Natural killer cell (primary cell): ENCODE results near the gene IL17RE. TPM values are rescaled to one million over a fixed set of nuclear protein-coding genes. Genes with fewer than 3 reads are reported as not detected.
A peak's percentile ranks its signal among the peaks of the same experiment; 100 is the strongest.

Experiments used
- ATAC-seq, 3 donors: fragments of 150-1000 bp in 2 of 3; fragments of 200-7000 bp in 1 of 3; cut with Tn5 transposase; 1 replicate in 1 of 3; 2 replicates in 2 of 3; pipeline ENCODE4 v1.10.0; 2021; ENCODE audit warnings: mild to moderate bottlenecking in 2 of 3, moderate library complexity in 2 of 3
- DNase-seq, 2 donors: peaks; one replicate each; pipeline versions ENCODE4 v3.0.0 to v3.0.0-alpha.2; 2013 to 2021; ENCODE audit warnings: mixed read lengths in 1 of 2
- H3K27ac ChIP-seq: one replicate; pipeline ENCODE4 v1.5.1; 2013; ENCODE audit warnings: mild to moderate bottlenecking, low read length
- H3K27me3 ChIP-seq: one replicate; pipeline ENCODE4 v1.6.1; 2013; ENCODE audit warnings: low read length; ENCODE audit not compliant: control insufficient read depth, insufficient read depth
- H3K36me3 ChIP-seq: one replicate; pipeline ENCODE4 v1.6.1; 2013; ENCODE audit warnings: low read length; ENCODE audit not compliant: control insufficient read depth, insufficient read depth
- H3K4me1 ChIP-seq: one replicate; pipeline ENCODE4 v1.6.1; 2013; ENCODE audit warnings: low read length; ENCODE audit not compliant: control insufficient read depth, insufficient read depth
- H3K4me3 ChIP-seq: one replicate; pipeline ENCODE4 v1.5.1; 2013; ENCODE audit warnings: low read length
- H3K9me3 ChIP-seq: one replicate; pipeline ENCODE4 v1.6.1; 2013; ENCODE audit warnings: low read length; ENCODE audit not compliant: control insufficient read depth, insufficient read depth
- H3K27ac Mint-ChIP-seq, 2 donors: one replicate each; pipeline ENCODE4 v1.8.0; 2022; ENCODE audit warnings: mild to moderate bottlenecking in 2 of 2, mixed read lengths in 2 of 2, moderate library complexity in 1 of 2
- H3K27me3 Mint-ChIP-seq, 2 donors: one replicate each; pipeline ENCODE4 v1.8.0; 2022; ENCODE audit warnings: low read depth in 2 of 2, mixed read lengths in 2 of 2
- H3K36me3 Mint-ChIP-seq: one replicate; pipeline ENCODE4 v1.8.0; 2022; ENCODE audit warnings: mixed read lengths
- H3K4me1 Mint-ChIP-seq, 2 donors: one replicate each; pipeline ENCODE4 v1.8.0; 2022; ENCODE audit warnings: mixed read lengths in 2 of 2
- H3K4me3 Mint-ChIP-seq: one replicate; pipeline ENCODE4 v1.8.0; 2022; ENCODE audit warnings: mild to moderate bottlenecking, moderate library complexity, mixed read lengths
- H3K9me3 Mint-ChIP-seq, 2 donors: one replicate each; pipeline ENCODE4 v1.8.0; 2022; ENCODE audit warnings: mixed read lengths in 2 of 2
- CTCF ChIP-seq: fragments of 200-600 bp; IDR thresholded peaks from one replicate; pipeline ENCODE4 v1.8.0; 2022; ENCODE audit warnings: antibody characterized with exemption
- WGBS: methylation state at CpG from one replicate; pipeline ENCODE4 v1.1.7; 2013; ENCODE audit warnings: missing lambda C conversion rate; ENCODE audit not compliant: insufficient coverage; 5-methylcytosine and 5-hydroxymethylcytosine counted together
- intact Hi-C: fragments of 100-400 bp; cut with micrococcal nuclease; formaldehyde crosslinking; loops from one replicate; pipeline ENCODE4 v1.14.2; 2022
- total RNA-seq, 4 donors: library from RNA; stranded (reverse); fragments of 120-200 nt in 1 of 4; gene quantifications; one replicate each; pipeline versions ENCODE4 v1.2.3 to v1.2.4, GENCODE V29; 2013 to 2022

The IL17RE gene
- total RNA-seq, 3 donors from 2014 or later (not counting 1 experiment from before 2014, with no cell fraction given): 0.28 to 2.5 (median 1.5) TPM

DNA sequence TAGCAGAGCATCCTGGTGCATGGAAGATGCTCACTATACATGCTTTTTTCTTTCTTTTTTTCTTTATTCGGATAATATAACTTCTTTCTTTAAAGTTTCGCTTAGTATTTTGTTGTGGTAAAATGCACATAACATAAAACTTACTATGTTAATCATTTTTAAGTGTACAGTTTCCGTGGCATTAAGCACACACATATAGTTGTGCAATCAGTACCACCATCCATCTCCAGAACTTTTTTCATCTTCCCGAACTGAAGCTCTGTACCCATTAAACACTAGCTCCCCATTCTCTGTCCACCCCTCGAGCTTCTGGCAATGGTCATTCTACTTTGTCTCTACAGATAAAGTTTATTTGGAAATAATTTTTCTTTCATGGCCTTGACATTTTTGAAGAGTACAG lies 13.2 kb upstream of the IL17RE start:
- peaks cover 11% of the 10 kb centered on the region for H3K36me3 ChIP-seq
- H3K4me3 ChIP-seq: no peak overlapping the region
- no peaks in the 10 kb centered on the region for H3K9me3 ChIP-seq
- no peak for ATAC-seq
- no peak for DNase-seq
- H3K4me1 Mint-ChIP-seq: peaks cover 31 to 45% of the 10 kb centered on the region in 2 donors
- H3K9me3 Mint-ChIP-seq: no peaks in the 10 kb centered on the region
- peaks cover 17% of the 10 kb centered on the region for H3K4me1 ChIP-seq
- no peaks in the 10 kb centered on the region for H3K27me3 ChIP-seq
- whole genome bisulfite sequencing: 82% methylated on average over 3 of the region's 5 CpGs
- TF ChIP-seq CTCF: no peak
- peak overlapping the region; percentile 99 for H3K4me3 Mint-ChIP-seq
- no peak overlapping the region for H3K27ac ChIP-seq
- peaks cover 6% of the 10 kb centered on the region for H3K36me3 Mint-ChIP-seq
- intact Hi-C loops: no loop called here
- H3K27ac Mint-ChIP-seq: peak overlapping the region in 1 of 2 donors; percentile 98
- H3K27me3 Mint-ChIP-seq: no peaks in the 10 kb centered on the region

DNA sequence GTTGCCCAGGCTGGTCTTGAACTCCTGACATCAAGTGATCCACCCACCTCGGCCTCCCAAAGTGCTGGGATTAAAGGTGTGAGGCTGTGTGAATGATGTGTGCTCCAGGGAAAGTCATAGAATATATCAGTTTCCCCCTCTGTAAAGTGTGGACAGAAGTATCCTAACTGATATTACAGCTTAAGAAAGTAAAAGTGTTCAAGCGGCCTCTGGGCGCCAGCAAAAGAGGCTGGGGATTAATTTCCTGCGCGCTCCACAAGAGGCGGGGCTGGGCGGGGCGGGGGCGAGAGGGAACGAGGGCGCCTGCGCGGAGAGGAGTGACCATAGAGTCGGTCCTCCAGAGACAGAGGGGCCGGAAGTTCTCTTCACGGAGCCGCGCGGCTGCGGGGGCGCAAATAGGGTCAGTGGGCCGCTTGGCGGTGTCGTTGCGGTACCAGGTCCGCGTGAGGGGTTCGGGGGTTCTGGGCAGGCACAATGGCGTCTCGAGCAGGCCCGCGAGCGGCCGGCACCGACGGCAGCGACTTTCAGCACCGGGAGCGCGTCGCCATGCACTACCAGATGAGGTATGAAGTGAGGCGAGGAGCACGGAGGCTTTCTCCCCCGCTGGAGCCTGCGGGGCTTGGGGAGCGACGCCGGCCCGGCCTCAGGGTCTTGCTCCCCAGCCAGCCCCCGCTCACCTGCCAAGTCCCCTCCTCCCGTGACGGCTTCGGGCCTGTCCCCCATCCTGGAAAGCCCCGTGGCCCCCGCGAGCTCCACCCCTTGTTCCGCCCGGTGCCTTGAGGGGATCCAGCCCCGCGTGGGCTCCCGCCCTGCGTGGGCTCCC lies 12.2 kb upstream of the IL17RE start, which contains the start of gene JAGN1:
JAGN1 (plus strand) TSS at position 362 of the 823 bp plus-strand sequence; CDS start at position 475, 113 bp downstream.
- TF ChIP-seq CTCF: no peak
- Mint-ChIP-seq H3K9me3 (no peaks in the 10 kb centered on the region), H3K27me3 (no peaks in the 10 kb centered on the region), H3K4me3 (peak within 1 kb of the TSS; percentile 99), H3K27ac (peak within 1 kb of the TSS; percentile 98 to 100), H3K36me3 (peaks cover 6% of the 10 kb centered on the region), H3K4me1 (peaks cover 37 to 50% of the 10 kb centered on the region in 2 donors)
- H3K4me1 ChIP-seq: peaks cover 17% of the 10 kb centered on the region
- DNase-seq (peak; percentile 90 to 95), ATAC-seq (peak; percentile 90 to 94 (median 93))
- H3K27me3 ChIP-seq: no peaks in the 10 kb centered on the region
- peak within 1 kb of the TSS; percentile 100 for H3K4me3 ChIP-seq
- H3K9me3 ChIP-seq: no peaks in the 10 kb centered on the region
- under 1% methylated on average over 61 of the region's 62 CpGs for WGBS
- peak within 1 kb of the TSS; percentile 100 for H3K27ac ChIP-seq
- H3K36me3 ChIP-seq: peaks cover 13% of the 10 kb centered on the region
- intact Hi-C loops: loop anchor here (2.0 to 5.0 kb wide), 2 partner anchors 42 to 48 kb away; partner anchors contain the start of genes CRELD1 and RPUSD3

- Mint-ChIP-seq H3K4me1 (peaks cover 43 to 50% of the 10 kb centered on the region in 2 donors), H3K4me3 (peak overlapping the region; percentile 99), H3K36me3 (peaks cover 6% of the 10 kb centered on the region), H3K9me3 (no peaks in the 10 kb centered on the region), H3K27me3 (no peaks in the 10 kb centered on the region), H3K27ac (peak overlapping the region; percentile 98 to 100)
- ATAC-seq: no peak
- Histone ChIP-seq H3K9me3 (no peaks in the 10 kb centered on the region), H3K27me3 (no peaks in the 10 kb centered on the region), H3K27ac (peak overlapping the region; percentile 100), H3K4me1 (peaks cover 17% of the 10 kb centered on the region), H3K4me3 (peak overlapping the region; percentile 100), H3K36me3 (peaks cover 13% of the 10 kb centered on the region)
- 0% methylated on average over 8 of the region's 12 CpGs for WGBS
- DNase-seq: no peak
- TF ChIP-seq CTCF: no peak
- intact Hi-C loops: loop anchor here (2.0 to 5.0 kb wide), 2 partner anchors 42 to 49 kb away; partner anchors contain the start of genes CRELD1 and RPUSD3
Measured at GRCh38 chr3:9891072-9891622, 11.5 kb upstream of the IL17RE start.
